Measurements from ENCODE around the gene ZFPM1. TPM values are rescaled to one million over a fixed set of nuclear protein-coding genes. Genes with fewer than 3 reads are reported as not detected.

The ZFPM1 gene
- polyA plus RNA-seq, 1 of the 3 experiments (the other 2 are of a cell fraction), result 1.2 TPM

- no peaks in the 10 kb centered on the region for H3K9me2 ChIP-seq
- TF ChIP-seq RAD21 (IDR thresholded peaks at IDR 0.05; ENCODE audit: low read length) (no peak), GATA2 (CRISPR knock-in tag; IDR thresholded peaks at IDR 0.05) (no peak), EP300 (IDR thresholded peaks at IDR 0.05; ENCODE audit: borderline replicate concordance in 1 of 2, low read depth in 1 of 2, low read length in 1 of 2) (no peak), SIN3A (IDR thresholded peaks at IDR 0.05; ENCODE audit: borderline replicate concordance, low read depth, low read length) (no peak), NFIC (IDR thresholded peaks at IDR 0.05; ENCODE audit: borderline replicate concordance) (no peak), POLR2AphosphoS5 (IDR thresholded peaks at IDR 0.05; ENCODE audit: low read depth, low read length) (no peak), RFX5 (IDR thresholded peaks at IDR 0.05; ENCODE audit: low read length) (no peak), PBX3 (IDR thresholded peaks at IDR 0.05) (no peak), MXI1 (IDR thresholded peaks at IDR 0.05; ENCODE audit: low read depth, low read length) (no peak), USF2 (IDR thresholded peaks at IDR 0.05; ENCODE audit: borderline replicate concordance, low read depth, low read length) (no peak), ELF1 (IDR thresholded peaks at IDR 0.05) (no peak), FOXM1 (IDR thresholded peaks at IDR 0.05; ENCODE audit: low read depth) (no peak), TAF1 (IDR thresholded peaks at IDR 0.05; ENCODE audit: borderline replicate concordance, low read depth, low read length) (no peak)
- POLR2A ChIA-PET, result no interaction called here
- peaks cover 2% of the 10 kb centered on the region for H3F3A ChIP-seq (replicated peaks; ENCODE audit: insufficient read depth)
- no peaks in the 10 kb centered on the region for H3K79me2 ChIP-seq (ENCODE audit: insufficient read depth)
- 42% methylated on average over 19 of the region's 26 CpGs for WGBS (ENCODE audit: low lambda C conversion rate)
- no peak overlapping the region for H3K4me3 ChIP-seq (ENCODE audit: low read depth in 2 of 2, low read length in 1 of 2)
- no peak overlapping the region for H3K27ac ChIP-seq (ENCODE audit: low read depth in 2 of 2, low read length in 1 of 2)
- no peak overlapping the region for H3K4me2 ChIP-seq
- H3K36me3 ChIP-seq (replicated peaks in 1 of 2; ENCODE audit: control insufficient read depth in 1 of 2, insufficient read depth in 2 of 2, low read length in 1 of 2), result no peaks in the 10 kb centered on the region
- H4K20me1 ChIP-seq (ENCODE audit: insufficient read depth), result 0 out of 2 replicates have a peak, but pooled peaks cover 6% of the 10 kb centered on the region
- H3K4me1 ChIP-seq (ENCODE audit: control insufficient read depth in 1 of 2, insufficient read depth in 2 of 2, low read depth in 1 of 2, low read length in 1 of 2), result peaks cover 0 to 9% of the 10 kb centered on the region in 2 experiments; a peak in 1 of 4 replicates
- CTCF ChIA-PET, result interaction anchor here (0.8 to 1.4 kb wide), 6 partner anchors 15 to 102 kb away, joined by 3 to 4 read pairs (median 4); no protein-coding TSS in a partner anchor
- H3K9me3 ChIP-seq, result peaks cover 7% of the 10 kb centered on the region
- DNase-seq, result no peak
- no peak overlapping the region for H2AFZ ChIP-seq (ENCODE audit: low read depth)
- H3K27me3 ChIP-seq (ENCODE audit: insufficient read depth), result no peaks in the 10 kb centered on the region
- no peak overlapping the region for H3K9ac ChIP-seq
Observed at GRCh38 chr16:88539652-88540345, 86.7 kb downstream of the ZFPM1 start.

- Histone ChIP-seq H2AFZ (ENCODE audit: low read depth) (no peak overlapping the region), H3K9me2 (no peaks in the 10 kb centered on the region), H4K20me1 (ENCODE audit: insufficient read depth) (0 out of 2 replicates have a peak, but pooled peaks cover 5% of the 10 kb centered on the region), H3K9ac (no peak overlapping the region), H3K36me3 (replicated peaks in 1 of 2; ENCODE audit: control insufficient read depth in 1 of 2, insufficient read depth in 2 of 2, low read length in 1 of 2) (no peaks in the 10 kb centered on the region), H3K27ac (ENCODE audit: low read depth in 2 of 2, low read length in 1 of 2) (no peak overlapping the region), H3K4me3 (ENCODE audit: low read depth in 2 of 2, low read length in 1 of 2) (no peak overlapping the region), H3K4me2 (no peak overlapping the region), H3K27me3 (ENCODE audit: insufficient read depth) (peaks cover 5% of the 10 kb centered on the region; the same call in 1 of the 2 replicates), H3K4me1 (ENCODE audit: control insufficient read depth in 1 of 2, insufficient read depth in 2 of 2, low read depth in 1 of 2, low read length in 1 of 2) (peaks cover 0 to 9% of the 10 kb centered on the region in 2 experiments; a peak in 1 of 4 replicates), H3F3A (replicated peaks; ENCODE audit: insufficient read depth) (peaks cover 2% of the 10 kb centered on the region), H3K9me3 (peaks cover 7% of the 10 kb centered on the region), H3K79me2 (ENCODE audit: insufficient read depth) (no peaks in the 10 kb centered on the region)
- WGBS (ENCODE audit: low lambda C conversion rate), result 35% methylated on average over 7 of the region's 20 CpGs
- DNase-seq, result no peak
- ChIA-PET CTCF (interaction anchor here (0.8 to 1.4 kb wide), 6 partner anchors 14 to 103 kb away, joined by 3 to 4 read pairs (median 3); no protein-coding TSS in a partner anchor), POLR2A (no interaction called here)
- TF ChIP-seq RCOR1 (IDR thresholded peaks at IDR 0.05; ENCODE audit: low read length) (no peak), PBX3 (IDR thresholded peaks at IDR 0.05) (no peak), SMC3 (IDR thresholded peaks at IDR 0.05; ENCODE audit: low read depth, low read length) (no peak), RFX5 (IDR thresholded peaks at IDR 0.05; ENCODE audit: low read length) (no peak), EP300 (IDR thresholded peaks at IDR 0.05; ENCODE audit: borderline replicate concordance in 1 of 2, low read depth in 1 of 2, low read length in 1 of 2) (no peak), FOXJ3 (CRISPR knock-in tag; IDR thresholded peaks at IDR 0.05) (no peak), ELF1 (IDR thresholded peaks at IDR 0.05) (no peak), TCF12 (IDR thresholded peaks at IDR 0.05) (no peak), JUND (IDR thresholded peaks at IDR 0.05) (no peak), RAD21 (IDR thresholded peaks at IDR 0.05; ENCODE audit: low read length) (no peak), GABPA (IDR thresholded peaks at IDR 0.05; ENCODE audit: low read depth) (no peak), REST (IDR thresholded peaks at IDR 0.05; ENCODE audit: low read depth, low read length) (no peak)
Observed at GRCh38 chr16:88540346-88540977, 87.4 kb downstream of the ZFPM1 start.

Data from SK-N-SH (cell line).